Astrocyte of the spinal cord (primary cell): Measurements from ENCODE around the gene DLEC1.

ENCODE experiments used
- DNase-seq: peaks from one replicate; pipeline ENCODE4 v3.0.0; 2011; ENCODE audit warnings: low read depth, low spot score
- H3K4me3 ChIP-seq: 2 replicates; pipeline ENCODE4 v1.5.1; 2011; ENCODE audit warnings: low read depth, mild to moderate bottlenecking, low read length, moderate library complexity
- in situ Hi-C: cut with HindIII; loops from 2 replicates; pipeline ENCODE4 v1.10.0; 2017; ENCODE audit warnings: low sequenced_read_pairs
- TF ChIP-seq, protein P1 (sequence below): IDR thresholded peaks from 2 replicates; pipeline ENCODE4 v1.5.1; 2012; ENCODE audit warnings: low read depth, mild to moderate bottlenecking, low read length, inconsistent platforms

DLEC1 gene

GRCh38 chr3:38006031-38006430 lies 33.0 kb upstream of the DLEC1 start:
- no peak overlapping the region for H3K4me3 ChIP-seq
- no peak for DNase-seq
- in situ Hi-C loops = no loop called here
- TF ChIP-seq, protein P1, sequence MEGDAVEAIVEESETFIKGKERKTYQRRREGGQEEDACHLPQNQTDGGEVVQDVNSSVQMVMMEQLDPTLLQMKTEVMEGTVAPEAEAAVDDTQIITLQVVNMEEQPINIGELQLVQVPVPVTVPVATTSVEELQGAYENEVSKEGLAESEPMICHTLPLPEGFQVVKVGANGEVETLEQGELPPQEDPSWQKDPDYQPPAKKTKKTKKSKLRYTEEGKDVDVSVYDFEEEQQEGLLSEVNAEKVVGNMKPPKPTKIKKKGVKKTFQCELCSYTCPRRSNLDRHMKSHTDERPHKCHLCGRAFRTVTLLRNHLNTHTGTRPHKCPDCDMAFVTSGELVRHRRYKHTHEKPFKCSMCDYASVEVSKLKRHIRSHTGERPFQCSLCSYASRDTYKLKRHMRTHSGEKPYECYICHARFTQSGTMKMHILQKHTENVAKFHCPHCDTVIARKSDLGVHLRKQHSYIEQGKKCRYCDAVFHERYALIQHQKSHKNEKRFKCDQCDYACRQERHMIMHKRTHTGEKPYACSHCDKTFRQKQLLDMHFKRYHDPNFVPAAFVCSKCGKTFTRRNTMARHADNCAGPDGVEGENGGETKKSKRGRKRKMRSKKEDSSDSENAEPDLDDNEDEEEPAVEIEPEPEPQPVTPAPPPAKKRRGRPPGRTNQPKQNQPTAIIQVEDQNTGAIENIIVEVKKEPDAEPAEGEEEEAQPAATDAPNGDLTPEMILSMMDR = no peak

DNA sequence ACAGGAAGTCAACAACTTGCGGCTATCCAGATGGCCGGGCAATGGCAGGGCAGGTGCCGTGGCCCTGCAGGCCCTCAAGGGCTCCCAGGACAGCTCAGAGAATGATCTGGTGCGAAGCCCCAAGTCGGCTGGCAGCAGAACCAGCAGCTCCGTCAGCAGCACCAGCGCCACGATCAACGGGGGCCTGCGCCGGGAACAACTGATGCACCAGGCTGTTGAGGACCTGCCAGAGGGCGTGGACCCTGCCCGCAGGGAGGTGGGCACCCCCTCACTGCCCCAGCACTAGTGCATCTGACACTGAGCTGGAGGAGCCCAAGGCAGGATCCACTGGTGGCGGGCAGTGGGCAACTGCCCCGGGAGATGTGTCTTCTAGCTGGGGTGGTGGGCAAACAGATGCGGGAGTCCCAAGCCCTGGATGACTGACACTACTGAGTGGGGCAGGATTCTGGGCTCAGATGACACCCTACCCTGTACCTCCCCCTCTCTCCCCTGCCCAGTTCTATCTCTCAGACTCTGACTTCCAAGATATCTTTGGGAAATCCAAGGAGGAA lies 32.5 kb upstream of the DLEC1 start:
- no peak for DNase-seq
- TF ChIP-seq, protein P1 = no peak
- in situ Hi-C loops = no loop called here
- H3K4me3 ChIP-seq = no peak overlapping the region

DNA sequence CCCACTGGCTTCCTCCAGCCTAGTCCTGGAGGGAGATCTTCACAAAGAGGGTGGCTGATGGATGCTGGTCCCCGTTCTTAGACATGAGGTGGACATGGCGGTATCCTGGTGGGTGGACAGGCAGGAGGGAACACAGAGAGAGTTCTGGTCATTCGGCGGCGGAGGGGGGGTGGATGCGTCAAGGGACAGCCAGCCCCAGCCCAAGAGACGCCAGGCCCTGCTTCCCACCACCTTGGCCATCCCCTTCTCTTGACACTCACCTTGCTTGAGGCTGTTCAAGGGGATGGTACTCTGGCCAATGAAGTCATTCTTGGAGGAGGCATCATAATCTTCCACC lies 31.3 kb upstream of the DLEC1 start:
- DNase-seq = no peak
- no peak overlapping the region for H3K4me3 ChIP-seq
- in situ Hi-C loops = no loop called here
- TF ChIP-seq, protein P1 = no peak

GRCh38 chr3:38008191-38008701 lies 30.8 kb upstream of the DLEC1 start:
- TF ChIP-seq, protein P1 = no peak
- in situ Hi-C loops = no loop called here

DNA sequence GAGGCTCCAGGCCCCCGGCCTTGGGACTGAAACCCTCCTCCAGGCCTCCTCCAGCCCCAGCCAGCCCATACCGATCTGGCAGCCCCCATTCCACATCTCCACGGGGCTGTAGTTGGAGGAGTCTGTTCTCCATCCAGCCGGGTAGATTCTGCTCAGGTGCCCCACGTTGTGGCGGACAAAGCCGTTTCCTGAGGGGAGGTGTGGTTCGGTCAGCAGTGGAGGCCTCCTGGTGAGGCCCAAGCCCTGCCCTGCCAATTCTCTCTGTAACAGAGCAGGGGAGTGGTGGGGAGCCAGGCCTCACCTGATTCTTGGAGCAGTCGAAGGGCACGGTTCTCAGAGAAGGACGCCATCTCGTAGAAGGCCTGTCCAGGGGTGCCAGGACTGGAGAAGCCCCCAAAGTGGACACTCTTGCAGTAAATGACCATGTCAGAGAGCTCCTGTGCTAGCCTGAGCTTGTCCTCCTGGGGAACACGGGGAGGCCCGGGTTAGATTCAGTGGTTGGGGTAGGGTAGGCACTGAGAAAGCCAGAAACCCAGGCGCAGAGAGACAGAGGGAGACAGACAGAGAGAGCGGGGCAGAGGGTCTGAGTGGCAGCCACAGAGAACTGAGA lies 29.9 kb upstream of the DLEC1 start:
- no peak overlapping the region for H3K4me3 ChIP-seq
- in situ Hi-C loops = no loop called here
- TF ChIP-seq, protein P1 = no peak
- DNase-seq = no peak

More at GRCh38 chr3:38008191-38008701, 30.8 kb upstream of the DLEC1 start:
- no peak overlapping the region for H3K4me3 ChIP-seq
- DNase-seq = no peak

DNA sequence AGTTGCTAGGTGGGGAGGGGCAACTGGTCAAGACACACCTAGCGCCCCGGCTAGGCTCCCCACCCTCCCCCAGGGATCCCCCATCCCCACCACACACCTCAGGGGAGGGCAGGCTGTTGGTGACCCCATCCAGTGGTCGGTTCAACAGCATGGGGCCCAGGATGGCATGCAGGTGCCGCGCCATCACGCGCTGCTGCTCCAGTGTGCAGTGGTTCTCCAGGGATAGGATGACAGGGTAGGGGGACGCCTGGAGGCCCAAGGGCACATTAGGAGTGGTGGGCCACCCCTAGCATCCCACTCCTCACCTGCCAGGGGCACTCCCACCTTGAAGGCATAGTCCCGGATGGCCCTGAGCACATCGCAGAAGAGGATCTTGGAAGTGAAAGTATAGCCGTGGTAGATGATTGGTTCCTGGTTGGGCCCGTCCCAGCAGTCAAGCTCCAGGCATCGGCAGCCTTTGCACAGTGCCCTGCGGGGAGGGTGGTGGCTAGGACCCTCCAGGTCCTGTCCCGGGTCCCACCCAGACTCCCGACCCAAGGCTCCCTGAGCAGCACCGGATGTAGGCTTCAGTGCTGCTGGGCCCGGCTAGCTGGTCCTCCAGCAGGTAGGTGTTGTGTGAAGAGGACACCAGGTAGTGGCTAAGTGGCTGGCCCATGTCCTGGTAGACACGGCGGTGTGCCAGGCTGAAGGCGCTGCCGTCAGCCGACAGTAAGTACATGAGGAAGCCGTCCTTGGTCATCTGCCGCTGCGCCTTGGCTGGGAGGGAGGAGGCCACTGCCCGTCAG lies 29.0 kb upstream of the DLEC1 start:
- no peak overlapping the region for H3K4me3 ChIP-seq
- no peak for DNase-seq
- in situ Hi-C loops = no loop called here
- TF ChIP-seq, protein P1 = no peak
